H9 (cell line): ENCODE data around the gene RHBDD3. TPM values are rescaled to one million over a fixed set of nuclear protein-coding genes. Genes with fewer than 3 reads are reported as not detected.

Source experiments
- DNase-seq: peaks from one replicate; pipeline ENCODE4 v3.0.0-alpha.2; 2017
- H2AFZ ChIP-seq: one replicate; pipeline ENCODE4 v1.6.1; 2013; ENCODE audit warnings: mild to moderate bottlenecking, low read length, control low read depth, moderate library complexity
- H2AK5ac ChIP-seq: 2 replicates; pipeline ENCODE4 v1.6.1; 2013; ENCODE audit warnings: low read length, control low read depth, mixed read lengths; ENCODE audit not compliant: insufficient read length
- H2BK120ac ChIP-seq: one replicate; pipeline ENCODE4 v1.6.1; 2013; ENCODE audit warnings: low read depth, mild to moderate bottlenecking, low read length, control low read depth, inconsistent platforms; ENCODE audit not compliant: poor library complexity, severe bottlenecking
- H2BK12ac ChIP-seq: 2 replicates; pipeline ENCODE4 v1.6.1; 2013; ENCODE audit warnings: low read length, control low read depth, mixed read lengths, low read depth; ENCODE audit not compliant: insufficient read length
- H2BK15ac ChIP-seq: 2 replicates; pipeline ENCODE4 v1.6.1; 2013; ENCODE audit warnings: low read depth, low read length, control low read depth
- H2BK20ac ChIP-seq: one replicate; pipeline ENCODE4 v1.6.1; 2013; ENCODE audit warnings: low read depth, mild to moderate bottlenecking, low read length, control low read depth, inconsistent platforms; ENCODE audit not compliant: poor library complexity, severe bottlenecking
- H2BK5ac ChIP-seq: 2 replicates; pipeline ENCODE4 v1.6.1; 2013; ENCODE audit warnings: low read length, control low read depth, mixed read lengths; ENCODE audit not compliant: insufficient read length
- H3K14ac ChIP-seq: 2 replicates; pipeline ENCODE4 v1.6.1; 2013; ENCODE audit warnings: low read length, control low read depth; ENCODE audit not compliant: insufficient read depth
- H3K18ac ChIP-seq: 2 replicates; pipeline ENCODE4 v1.6.1; 2013; ENCODE audit warnings: low read depth, mild to moderate bottlenecking, mixed read lengths, low read length, control low read depth; ENCODE audit not compliant: insufficient read length
- H3K23ac ChIP-seq: 2 replicates; pipeline ENCODE4 v1.6.1; 2013; ENCODE audit warnings: low read length, control low read depth, mixed read lengths, low read depth; ENCODE audit not compliant: insufficient read length
- H3K23me2 ChIP-seq: 2 replicates; pipeline ENCODE4 v1.6.1; 2013; ENCODE audit warnings: low read depth, mild to moderate bottlenecking, mixed read lengths, low read length, control low read depth; ENCODE audit not compliant: insufficient read length, poor library complexity, severe bottlenecking
- H3K27ac ChIP-seq: 2 replicates; pipeline ENCODE4 v1.5.1; 2013; ENCODE audit warnings: low read length, control low read depth, mixed read lengths, low read depth; ENCODE audit not compliant: insufficient read length
- H3K27me3 ChIP-seq: 2 replicates; pipeline ENCODE4 v1.6.1; 2013; ENCODE audit warnings: low read length, control low read depth, inconsistent platforms; ENCODE audit not compliant: insufficient read depth
- H3K4ac ChIP-seq: 2 replicates; pipeline ENCODE4 v1.6.1; 2013; ENCODE audit warnings: low read depth, mild to moderate bottlenecking, control low read depth, inconsistent platforms, low read length, moderate library complexity
- H3K4me1 ChIP-seq: 2 replicates; pipeline ENCODE4 v1.6.1; 2013; ENCODE audit warnings: low read length, control low read depth, inconsistent platforms; ENCODE audit not compliant: insufficient read depth
- H3K4me2 ChIP-seq: 2 replicates; pipeline ENCODE4 v1.6.1; 2013; ENCODE audit warnings: low read length, control low read depth, mixed read lengths; ENCODE audit not compliant: insufficient read length, insufficient read depth
- H3K56ac ChIP-seq: 2 replicates; pipeline ENCODE4 v1.6.1; 2013; ENCODE audit warnings: low read depth, mild to moderate bottlenecking, mixed read lengths, low read length, control low read depth; ENCODE audit not compliant: insufficient read length
- H3K79me1 ChIP-seq: 2 replicates; pipeline ENCODE4 v1.6.1; 2013; ENCODE audit warnings: low read depth, mild to moderate bottlenecking, moderate library complexity, low read length, control low read depth, inconsistent platforms; ENCODE audit not compliant: insufficient read depth, poor library complexity, severe bottlenecking
- H3K79me2 ChIP-seq: 2 replicates; pipeline ENCODE4 v1.6.1; 2013; ENCODE audit warnings: low read length, control low read depth, inconsistent platforms; ENCODE audit not compliant: insufficient read depth
- H3K9ac ChIP-seq: 2 replicates; pipeline ENCODE4 v1.6.1; 2013; ENCODE audit warnings: low read length, control low read depth, mixed read lengths; ENCODE audit not compliant: insufficient read length; ENCODE audit errors: extremely low read depth
- H3K9me3 ChIP-seq: one replicate; pipeline ENCODE4 v1.6.1; 2013; ENCODE audit warnings: low read depth, low read length, inconsistent platforms; ENCODE audit not compliant: control insufficient read depth
- H3T11ph ChIP-seq: one replicate; pipeline ENCODE4 v1.6.1; 2013; ENCODE audit warnings: mild to moderate bottlenecking, low read length, control low read depth, inconsistent platforms
- H4K20me1 ChIP-seq: one replicate; pipeline ENCODE4 v1.6.1; 2013; ENCODE audit not compliant: control insufficient read depth, insufficient read length, insufficient read depth
- H4K5ac ChIP-seq: 2 replicates; pipeline ENCODE4 v1.6.1; 2013; ENCODE audit warnings: low read depth, mild to moderate bottlenecking, mixed read lengths, low read length, control low read depth; ENCODE audit not compliant: insufficient read length
- H4K8ac ChIP-seq: replicated peaks from 2 replicates; pipeline ENCODE4 v1.6.1; 2013; ENCODE audit warnings: low read length, control low read depth, mixed read lengths, low read depth; ENCODE audit not compliant: insufficient read length
- H4K91ac ChIP-seq: 2 replicates; pipeline ENCODE4 v1.6.1; 2013; ENCODE audit warnings: low read depth, mild to moderate bottlenecking, moderate library complexity, mixed read lengths, low read length, control low read depth; ENCODE audit not compliant: insufficient read length
- H3K27ac Mint-ChIP-seq, 3 experiments: 2 replicates in 2 of 3; 3 replicates in 1 of 3; pipeline ENCODE4 v1.8.0; 2020 to 2021; ENCODE audit warnings: mixed read lengths in 3 of 3, mild to moderate bottlenecking in 1 of 3, moderate library complexity in 1 of 3
- H3K27me3 Mint-ChIP-seq: 2 replicates; pipeline ENCODE4 v1.8.0; 2021; ENCODE audit warnings: low read depth, mild to moderate bottlenecking, moderate library complexity, mixed read lengths
- H3K36me3 Mint-ChIP-seq, 3 experiments: 2 replicates in 2 of 3; 3 replicates in 1 of 3; pipeline ENCODE4 v1.8.0; 2020 to 2021; ENCODE audit warnings: low read depth in 3 of 3, mixed read lengths in 3 of 3; ENCODE audit not compliant: insufficient read depth in 1 of 3
- H3K4me1 Mint-ChIP-seq, 2 experiments: 2 replicates each; pipeline ENCODE4 v1.8.0; 2020; ENCODE audit warnings: mixed read lengths in 2 of 2
- H3K4me3 Mint-ChIP-seq, 2 experiments: 2 replicates in 1 of 2; 3 replicates in 1 of 2; pipeline ENCODE4 v1.8.0; 2020 to 2021; ENCODE audit warnings: mild to moderate bottlenecking in 2 of 2, mixed read lengths in 2 of 2, moderate library complexity in 1 of 2
- H3K9me3 Mint-ChIP-seq, 2 experiments: 2 replicates in 1 of 2; 3 replicates in 1 of 2; pipeline ENCODE4 v1.8.0; 2020; ENCODE audit warnings: mild to moderate bottlenecking in 2 of 2, mixed read lengths in 2 of 2, moderate library complexity in 1 of 2
- CTCF ChIP-seq: fragments of 200-600 bp; sonication (generic); conservative IDR thresholded peaks from 3 replicates; pipeline ENCODE4 v1.8.0; 2021; ENCODE audit warnings: antibody characterized with exemption, mild to moderate bottlenecking
- WGBS: extraction: QIAGEN DNeasy Blood & Tissue Kit; methylation state at CpG from one replicate; pipeline ENCODE4 v1.1.7; 2013; ENCODE audit warnings: missing lambda C conversion rate, low lambda C conversion rate, mixed read lengths; ENCODE audit not compliant: insufficient read length; ENCODE audit errors: extremely low coverage; 5-methylcytosine and 5-hydroxymethylcytosine counted together
- total RNA-seq: library from RNA; stranded (reverse); gene quantifications from 2 replicates; pipeline ENCODE4 v1.2.1, GENCODE V29; 2021

Gene RHBDD3
- total RNA-seq, 1 experiment from 2014 or later = 99.7 TPM

- H4K91ac ChIP-seq = peak overlapping the region; percentile 11
- H4K5ac ChIP-seq = no peak overlapping the region
- peak overlapping the region; percentile 92 for H3K4me2 ChIP-seq
- peaks cover 53% of the 10 kb centered on the region for H3K79me2 ChIP-seq
- no peak overlapping the region for H3K23ac ChIP-seq
- H2AFZ ChIP-seq = no peak overlapping the region
- peaks cover 44 to 51% of the 10 kb centered on the region in 2 experiments for H3K4me1 Mint-ChIP-seq
- H3K27me3 Mint-ChIP-seq = no peaks in the 10 kb centered on the region
- no peak overlapping the region for H3K27ac ChIP-seq
- H3K27me3 ChIP-seq = no peaks in the 10 kb centered on the region
- no peak overlapping the region for H2BK5ac ChIP-seq
- H3K9me3 Mint-ChIP-seq = peaks cover 0 to 4% of the 10 kb centered on the region in 2 experiments; a peak in 2 of 5 replicates
- no peak overlapping the region for H2BK20ac ChIP-seq
- no peak for TF ChIP-seq CTCF
- H2BK15ac ChIP-seq = peak overlapping the region; percentile 9; the same call in 1 of the 2 replicates
- peak overlapping the region; percentile 92 to 93 for H3K4me3 Mint-ChIP-seq
- no CpG with 5 or more reads among the region's 14 CpGs for WGBS
- H3K36me3 Mint-ChIP-seq = peaks cover 55 to 80% (median 72%) of the 10 kb centered on the region in 3 experiments; a peak in 6 of 7 replicates
- H3K27ac Mint-ChIP-seq = peak overlapping the region; percentile 96 to 99 (median 96)
- no peaks in the 10 kb centered on the region for H4K20me1 ChIP-seq
- no peak overlapping the region for H2AK5ac ChIP-seq
- no peaks in the 10 kb centered on the region for H3K79me1 ChIP-seq
- H3K9me3 ChIP-seq = no peaks in the 10 kb centered on the region
- H3K4me1 ChIP-seq = peaks cover 8% of the 10 kb centered on the region
- H3K18ac ChIP-seq = peak overlapping the region; percentile 39
- H3K9ac ChIP-seq = peak overlapping the region; percentile 99
- H4K8ac ChIP-seq = no peak overlapping the region
- peak overlapping the region; percentile 98 for H3K14ac ChIP-seq
- H3T11ph ChIP-seq = no peak overlapping the region
- H2BK12ac ChIP-seq = peak overlapping the region; percentile 31
- no peak for DNase-seq
- peaks cover 23% of the 10 kb centered on the region for H3K23me2 ChIP-seq
- no peak overlapping the region for H3K4ac ChIP-seq
- no peak overlapping the region for H2BK120ac ChIP-seq
- H3K56ac ChIP-seq = no peak overlapping the region
Measured at GRCh38 chr22:29269230-29269604, 1.4 kb upstream of the RHBDD3 start.
